NOMO-1 treated with dmso at 0.1 percent for 144 hours (cell line): ENCODE data around the gene IP6K1.
"Not testable (repeated sequence)": the region's sequence is repeated elsewhere in the genome, so short reads cannot be mapped to it uniquely, and the experiment has no call there.

Experiments
- DNase-seq: peaks from one replicate; lab custom pipeline; 2025; ENCODE audit not compliant: unreplicated experiment; lab: John Stamatoyannopoulos, UW

IP6K1 gene

GRCh38 chr3:49794431-49794830 is 8.1 kb upstream of the IP6K1 start:
- DNase-seq = no peak

DNA sequence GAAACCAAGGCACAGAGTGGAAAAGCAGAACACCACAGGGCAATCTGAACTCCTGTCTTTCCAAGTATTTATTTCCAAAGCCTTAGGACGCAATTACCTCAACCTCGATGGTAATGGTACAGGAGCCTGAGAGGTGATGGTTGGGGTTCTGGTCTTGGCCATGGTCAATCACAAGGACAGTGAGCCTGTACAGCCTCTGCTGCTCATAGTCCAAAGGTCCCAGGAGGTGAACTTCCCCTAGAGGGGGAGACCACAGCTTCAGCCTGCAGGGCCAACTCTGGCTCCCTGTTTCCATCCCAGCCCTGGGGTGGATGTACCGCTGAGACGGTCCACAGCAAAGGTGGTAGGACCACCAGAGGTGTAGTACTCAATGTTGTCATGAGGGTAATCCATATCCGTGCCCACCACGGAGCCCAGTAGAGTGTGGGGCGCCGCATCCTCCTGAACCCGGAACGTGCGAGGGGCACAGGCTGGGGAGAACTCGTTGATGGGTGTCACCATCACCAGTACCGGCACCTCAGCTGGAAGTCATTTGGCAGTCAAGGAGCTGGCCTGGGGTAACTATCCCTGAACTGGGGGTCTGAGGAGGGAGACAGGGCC is 7.2 kb upstream of the IP6K1 start:
- DNase-seq = no peak

DNA sequence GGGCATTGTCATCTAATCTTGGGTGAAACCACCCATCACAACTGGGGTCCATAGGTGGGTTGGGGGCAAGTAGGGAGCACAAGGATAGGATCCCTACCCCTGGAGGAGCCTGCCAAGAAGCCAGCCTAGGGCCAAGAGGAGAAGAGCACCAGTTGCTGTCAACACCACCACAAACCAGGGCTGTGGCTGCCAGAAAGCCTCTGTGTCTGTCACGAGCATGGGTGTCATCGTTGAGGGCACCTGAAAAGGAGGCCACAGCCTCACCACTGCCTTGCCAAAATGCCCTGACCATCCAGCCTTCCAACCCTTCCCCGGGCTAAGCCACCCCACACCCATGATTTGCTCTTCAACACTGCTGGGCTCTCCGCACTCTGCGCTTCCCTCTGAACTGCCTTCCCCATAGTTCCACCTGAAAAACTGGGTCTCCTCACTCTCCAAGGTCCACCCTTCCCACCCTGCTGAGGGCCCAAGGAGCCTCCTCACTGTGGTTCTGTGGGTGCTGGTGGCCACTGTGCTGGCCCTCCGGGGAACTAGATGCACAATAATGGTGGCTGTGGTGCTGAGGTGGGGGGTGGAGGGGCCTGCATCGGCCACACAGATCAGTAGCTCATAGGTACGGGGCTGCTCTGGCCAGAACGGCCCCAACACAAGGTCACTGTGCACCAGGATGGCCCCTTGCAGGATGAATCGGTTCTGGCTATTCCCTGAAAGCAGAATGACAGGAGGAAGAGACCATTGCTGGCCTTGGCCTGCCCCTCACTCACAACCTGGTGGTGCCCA is 6.2 kb upstream of the IP6K1 start:
- no peak for DNase-seq

- no peak for DNase-seq
These were observed 5.2 kb upstream of the IP6K1 start for GRCh38 chr3:49791571-49791970.

DNA sequence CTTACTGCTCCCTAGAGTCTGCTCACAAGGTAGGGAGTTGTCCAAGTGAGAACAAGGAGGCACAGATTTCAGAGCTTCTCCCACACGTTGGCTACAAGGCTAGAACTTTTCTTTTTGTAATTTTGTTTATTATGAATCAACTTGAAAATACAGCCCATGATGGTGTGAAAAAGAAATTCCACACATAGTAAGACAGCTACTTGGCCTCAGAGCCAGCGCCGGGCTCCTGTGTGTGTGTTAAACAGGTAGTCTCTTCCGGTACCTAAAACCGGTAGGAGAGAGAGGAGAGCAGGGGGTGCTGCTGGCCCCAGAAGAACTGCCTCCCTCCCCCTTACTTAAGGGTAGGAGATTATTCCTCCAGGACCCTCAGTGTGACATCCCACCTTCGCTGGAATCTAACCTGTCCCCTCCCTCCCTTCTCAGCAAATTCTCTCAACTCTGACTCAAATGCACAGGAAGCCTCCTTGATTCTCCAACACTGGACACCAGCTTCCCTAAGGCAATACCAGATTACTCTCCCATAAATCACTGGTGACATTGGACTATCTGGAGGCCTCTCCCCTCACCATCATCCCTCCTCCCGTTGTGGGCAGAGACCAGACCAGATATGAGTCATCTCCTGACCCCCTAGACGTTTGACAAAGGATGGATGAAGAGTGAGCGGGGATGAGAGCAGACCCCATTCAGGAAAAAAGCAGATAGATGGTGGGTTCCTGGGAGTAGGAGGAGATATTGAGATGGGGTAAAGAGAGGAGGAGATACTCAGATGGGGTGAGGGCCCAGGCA is 4.5 kb upstream of the IP6K1 start:
- DNase-seq = no peak

- no peak for DNase-seq
These were observed 1.7 kb upstream of the IP6K1 start for GRCh38 chr3:49788056-49788455.

DNA sequence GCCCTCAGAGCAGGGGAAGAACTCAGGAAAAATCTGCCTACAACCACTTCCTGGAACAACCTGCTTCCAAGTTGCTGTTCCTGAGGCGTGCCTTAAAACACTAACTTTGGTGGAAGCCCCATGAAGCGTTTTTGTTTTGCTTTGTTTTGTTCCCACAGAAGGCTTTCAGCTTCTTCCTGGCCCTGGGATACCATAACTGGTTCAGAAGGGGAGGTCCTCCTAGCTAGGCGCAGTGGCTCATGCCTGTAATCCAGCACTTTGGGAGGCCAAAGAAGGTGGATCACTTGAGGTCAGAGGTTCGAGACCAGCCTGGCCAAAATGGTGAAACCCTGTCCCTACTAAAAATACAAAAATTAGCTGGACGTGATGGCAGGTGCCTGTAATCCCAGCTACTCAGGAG is 1.2 kb upstream of the IP6K1 start:
- DNase-seq = no peak

DNA sequence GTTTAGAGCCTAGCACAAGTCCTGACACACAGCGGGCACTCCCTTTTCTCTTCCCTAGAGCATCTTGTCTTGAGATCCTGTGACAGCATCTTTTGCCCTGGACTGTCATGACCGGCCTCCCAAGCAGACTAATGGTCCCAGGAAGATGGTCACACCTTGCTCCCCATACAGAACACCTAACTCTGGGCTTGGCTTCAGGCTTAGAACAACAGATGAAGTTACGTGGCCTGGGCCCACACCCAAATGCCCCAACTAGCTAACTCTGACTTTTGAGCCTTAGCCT is 781 bp upstream of the IP6K1 start:
- DNase-seq = no peak

GRCh38 chr3:49785565-49786356 is 581 bp downstream of the IP6K1 start:
- no peak for DNase-seq

GRCh38 chr3:49782277-49782676 is 4.1 kb downstream of the IP6K1 start:
- not testable (repeated sequence) for DNase-seq

DNA sequence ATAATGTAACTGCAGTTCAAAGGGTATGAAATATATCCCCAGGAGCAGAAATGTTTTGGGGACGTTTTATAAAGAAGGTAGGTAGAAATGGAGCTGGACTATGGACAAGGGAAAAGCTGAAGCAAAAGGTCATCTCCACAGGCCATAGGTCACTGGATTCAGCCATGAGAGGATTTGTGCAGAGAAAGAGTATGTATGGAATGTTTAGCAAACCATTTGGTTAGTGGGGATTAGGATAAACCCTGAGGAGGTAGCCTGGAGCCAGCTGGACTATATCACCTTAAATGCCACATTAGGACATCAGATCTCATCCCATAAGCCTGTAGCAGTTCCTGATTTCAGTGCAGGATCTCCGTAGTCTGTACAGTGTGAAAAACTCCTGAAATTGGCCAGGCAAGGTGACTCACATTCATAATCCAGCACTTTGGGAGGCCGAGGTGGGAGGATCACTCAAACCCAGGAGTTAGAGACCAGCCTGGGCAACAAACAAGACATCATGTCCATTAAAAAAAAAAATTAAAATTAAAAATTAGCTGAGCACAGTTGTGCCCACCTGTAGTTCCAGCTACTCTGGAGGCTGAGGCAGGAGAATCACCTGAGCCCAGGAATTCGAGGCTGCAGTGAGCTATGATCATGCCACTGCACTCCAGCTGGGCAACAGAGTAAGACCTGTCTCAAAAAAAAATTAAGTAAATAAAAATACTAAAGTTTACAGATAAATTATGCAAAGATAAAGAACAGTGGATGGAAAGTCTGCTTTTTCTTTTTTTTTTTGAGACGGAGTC is 4.7 kb downstream of the IP6K1 start:
- no peak for DNase-seq

DNA sequence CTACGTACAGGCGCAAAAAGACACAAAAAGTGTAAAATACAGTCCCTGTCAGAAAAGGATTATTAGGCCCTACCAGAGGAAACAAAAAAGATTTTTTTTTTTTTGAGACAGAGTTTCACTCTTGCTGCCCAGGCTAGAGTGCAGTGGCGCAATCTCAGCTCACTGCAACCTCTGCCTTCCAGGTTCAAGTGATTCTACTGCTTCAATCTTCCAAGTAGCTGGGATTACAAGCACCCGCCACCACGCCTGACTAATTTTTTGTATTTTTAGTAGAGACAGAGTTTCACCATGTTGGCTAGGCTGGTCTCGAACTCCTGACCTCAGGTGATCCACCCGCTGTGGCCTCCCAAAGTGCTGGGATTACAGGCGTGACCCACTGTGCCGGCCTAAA is 5.4 kb downstream of the IP6K1 start:
- not testable (repeated sequence) for DNase-seq

DNA sequence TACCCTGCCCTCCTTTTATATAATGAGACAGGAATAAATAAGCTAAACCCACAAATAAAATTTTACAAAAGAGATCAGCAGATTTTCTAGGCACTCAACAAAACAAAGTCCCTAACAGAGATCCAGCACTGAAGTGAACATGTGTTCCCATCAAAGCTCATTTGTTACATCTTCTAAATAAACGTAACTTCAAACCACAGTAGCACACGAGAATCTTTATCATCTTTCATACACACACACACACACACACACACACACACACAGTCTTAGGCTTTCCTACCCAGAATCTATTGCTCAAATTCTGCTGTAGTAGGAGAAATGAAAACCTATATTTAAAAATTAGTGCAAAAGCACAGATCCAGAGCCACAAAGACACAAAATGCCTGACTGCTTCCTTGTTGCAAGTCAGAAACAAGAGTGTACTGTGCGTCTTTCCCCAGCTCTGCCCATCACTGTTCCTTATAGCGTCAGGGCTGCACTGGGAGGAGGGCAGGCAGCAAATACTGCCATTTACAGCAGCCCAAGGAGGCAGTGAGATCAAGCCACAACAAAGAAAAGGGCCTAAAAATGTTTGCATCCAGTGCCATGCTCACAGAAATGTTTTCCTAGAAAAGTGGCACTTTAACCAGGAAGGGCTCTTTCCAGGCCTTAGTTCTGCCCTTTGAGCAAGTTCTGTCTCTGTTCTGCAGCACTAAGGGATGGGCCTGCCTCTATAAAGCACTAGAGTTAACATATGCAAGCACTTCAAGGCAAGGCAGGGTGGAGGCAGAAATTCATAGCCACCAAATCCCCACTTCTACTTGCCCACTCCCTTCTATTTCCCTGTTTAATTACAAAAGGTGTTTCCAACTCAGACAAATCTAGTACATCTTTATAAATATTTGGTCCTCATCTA is 6.0 kb downstream of the IP6K1 start:
- DNase-seq = no peak

GRCh38 chr3:49779358-49780079 is 6.8 kb downstream of the IP6K1 start:
- no peak for DNase-seq

DNA sequence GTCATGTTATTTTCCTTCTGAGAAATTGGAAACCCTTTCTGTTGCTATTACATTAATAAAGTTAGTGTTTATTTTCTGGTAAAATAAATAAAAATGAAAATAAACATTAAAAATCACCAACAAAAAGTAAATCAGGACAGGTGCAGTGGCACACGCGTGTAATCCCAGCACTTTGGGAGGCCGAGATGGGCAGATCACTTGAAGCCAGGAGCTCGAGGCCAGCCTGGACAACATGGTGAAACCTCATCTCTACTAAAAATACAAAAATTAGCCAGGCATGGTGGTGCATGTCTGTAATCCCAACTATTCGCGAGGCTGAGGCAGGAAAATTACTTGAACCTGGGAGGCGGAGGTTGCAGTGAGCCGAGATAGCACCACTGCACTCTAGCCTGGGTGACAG is 10.2 kb downstream of the IP6K1 start:
- DNase-seq = not testable (repeated sequence)

GRCh38 chr3:49775538-49775937 is 10.8 kb downstream of the IP6K1 start:
- no peak for DNase-seq

DNA sequence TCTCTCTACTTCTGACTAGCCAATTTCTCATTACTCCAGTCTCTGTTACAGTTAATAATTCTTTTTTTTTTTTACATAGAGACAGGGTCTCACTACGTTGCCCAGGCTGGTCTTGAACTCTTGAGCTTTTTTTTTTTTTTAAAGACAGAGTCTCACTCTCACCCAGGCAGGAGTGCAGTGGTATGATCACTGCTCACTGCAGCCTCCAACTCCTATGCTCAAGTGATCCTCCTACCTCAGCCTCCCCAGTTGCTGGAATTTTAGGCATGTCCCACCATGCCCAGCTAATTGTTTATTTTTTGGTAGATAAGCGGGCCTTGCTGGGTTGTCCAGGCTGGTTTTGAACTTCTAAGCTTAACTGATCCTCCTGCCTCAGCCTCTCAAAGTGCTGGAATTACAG is 13.6 kb downstream of the IP6K1 start:
- no peak for DNase-seq

DNA sequence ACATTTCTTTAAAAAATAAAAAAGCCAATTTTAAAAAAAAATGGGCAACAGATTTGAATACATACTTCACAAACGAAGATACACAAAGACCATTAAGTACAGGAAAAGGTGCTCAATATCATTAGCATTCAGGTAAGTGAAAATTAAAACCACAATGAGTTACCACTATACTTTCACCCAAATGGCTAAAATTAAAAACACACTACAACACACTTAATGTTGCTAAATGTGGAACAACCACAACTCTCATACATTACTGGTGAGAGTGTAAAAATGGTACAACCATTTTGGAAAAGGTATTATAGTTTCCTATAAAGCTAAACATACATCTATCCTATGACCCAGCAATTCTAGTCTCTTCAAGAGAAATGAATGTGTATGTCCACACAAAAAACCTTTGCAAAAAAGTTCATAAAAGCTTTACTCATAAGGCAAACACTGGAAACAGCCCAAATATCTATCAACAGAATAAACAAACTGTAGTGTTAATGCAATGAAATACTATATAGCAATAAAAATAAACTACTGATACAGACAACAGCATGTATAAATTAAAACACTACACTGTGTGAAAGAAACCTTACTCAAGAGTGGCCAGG is 14.9 kb downstream of the IP6K1 start:
- no peak for DNase-seq

- no peak for DNase-seq
These were observed 16.4 kb downstream of the IP6K1 start for GRCh38 chr3:49769926-49770325.
